Stimulated activated naive CD4-positive, alpha-beta T cell treated with Interleukin-2 at 50 U/mL for 16 hours (primary cell): ENCODE results near the gene KCTD11.

Experiments used
- DNase-seq: peaks from one replicate; lab custom pipeline; 2025; lab: John Stamatoyannopoulos, UW

KCTD11 gene

GRCh38 chr17:7351665-7352502 is at the start of gene KCTD11:
Gene KCTD11 (plus strand): TSS chr17:7352162.
- DNase-seq: peak; percentile 67

- DNase-seq: no peak
Observed at GRCh38 chr17:7304179-7304578, 47.8 kb upstream of the KCTD11 start.

DNA sequence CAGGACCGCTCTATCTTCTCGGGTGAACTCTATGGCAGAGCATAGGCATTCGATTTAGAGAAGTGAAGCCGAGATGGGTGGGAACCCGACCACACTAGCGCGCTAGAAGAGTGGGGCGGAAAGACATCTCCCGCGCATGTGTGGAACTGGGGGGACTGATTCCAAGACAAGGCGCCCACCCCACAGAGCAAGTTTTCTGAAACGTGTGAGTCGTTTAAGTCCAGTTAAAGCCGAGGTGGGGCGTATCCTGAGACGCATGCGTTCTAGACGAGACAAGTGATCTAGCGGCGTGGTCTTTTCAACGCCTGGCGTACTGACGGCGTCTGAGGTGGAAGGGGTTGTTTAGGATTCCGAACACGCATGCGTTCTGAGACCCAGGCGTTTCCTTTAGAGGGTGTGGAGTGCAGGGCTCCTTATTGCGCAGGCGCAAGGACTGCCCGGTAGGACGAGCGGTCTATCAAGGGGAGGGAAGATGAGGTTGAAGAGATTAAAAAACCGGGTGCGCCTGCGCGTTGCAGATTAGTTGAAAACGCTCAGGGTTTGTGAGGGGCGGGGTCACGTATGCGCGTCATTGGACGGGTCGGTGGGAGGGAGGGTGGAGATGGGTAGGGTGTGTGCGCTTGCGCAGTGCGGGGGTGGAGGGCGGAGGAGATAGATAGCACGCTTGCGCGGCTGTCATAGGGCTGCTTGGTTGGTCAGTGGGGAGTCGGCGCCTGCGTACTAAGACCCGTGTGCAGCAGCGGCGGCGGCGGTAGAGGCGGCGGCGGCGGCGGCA is 44.9 kb upstream of the KCTD11 start, which contains the start of gene EIF5A:
Gene EIF5A, plus strand, starts transcription at position 718 of the 775 bp plus-strand sequence. CDS start 2,008 bp downstream, outside the sequence.
- peak; percentile 100 for DNase-seq

- peak; percentile 45 for DNase-seq
Observed at GRCh38 chr17:7307686-7308624, 44.0 kb upstream of the KCTD11 start.

DNA sequence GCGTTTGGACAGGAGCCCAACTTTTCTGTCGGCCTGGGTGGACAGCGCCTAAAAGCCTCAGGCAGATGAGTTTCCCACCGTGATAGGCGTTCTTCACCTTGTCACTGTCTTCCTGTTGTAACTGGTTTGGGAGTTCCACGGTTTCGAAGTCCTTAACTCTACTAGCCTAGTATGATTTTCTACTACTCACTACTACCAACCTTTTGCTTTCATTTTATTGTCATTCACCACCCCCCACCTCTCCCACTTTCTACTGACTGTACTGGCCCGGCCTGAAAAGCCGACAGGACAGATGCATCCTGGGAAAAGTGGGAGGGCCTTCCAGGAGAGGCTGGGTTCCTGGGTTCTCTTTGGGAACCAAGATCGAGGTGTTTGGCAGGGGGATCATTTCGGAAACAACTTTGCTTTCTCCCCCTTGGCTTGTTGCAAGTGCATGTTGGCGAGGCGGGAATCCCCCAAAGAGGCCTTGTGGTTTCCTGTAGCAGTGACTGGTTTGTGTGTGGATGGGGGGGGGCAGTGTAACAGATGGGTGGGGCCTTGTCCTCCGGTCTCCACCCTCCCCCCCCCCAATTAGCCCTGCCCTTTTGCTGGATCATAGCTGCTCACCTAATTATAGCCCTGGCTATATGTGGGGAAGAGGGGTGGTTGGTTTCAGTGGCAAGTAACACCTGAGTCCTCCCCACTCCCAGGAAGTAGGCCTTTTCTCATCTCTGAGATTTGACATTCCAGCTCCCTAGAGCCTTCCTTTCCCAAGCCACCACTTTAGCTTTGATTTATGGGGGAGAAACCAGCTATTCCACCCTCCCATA is 43.1 kb upstream of the KCTD11 start:
- peak; percentile 90 for DNase-seq

GRCh38 chr17:7309628-7310027 is 42.3 kb upstream of the KCTD11 start:
- DNase-seq: no peak

DNA sequence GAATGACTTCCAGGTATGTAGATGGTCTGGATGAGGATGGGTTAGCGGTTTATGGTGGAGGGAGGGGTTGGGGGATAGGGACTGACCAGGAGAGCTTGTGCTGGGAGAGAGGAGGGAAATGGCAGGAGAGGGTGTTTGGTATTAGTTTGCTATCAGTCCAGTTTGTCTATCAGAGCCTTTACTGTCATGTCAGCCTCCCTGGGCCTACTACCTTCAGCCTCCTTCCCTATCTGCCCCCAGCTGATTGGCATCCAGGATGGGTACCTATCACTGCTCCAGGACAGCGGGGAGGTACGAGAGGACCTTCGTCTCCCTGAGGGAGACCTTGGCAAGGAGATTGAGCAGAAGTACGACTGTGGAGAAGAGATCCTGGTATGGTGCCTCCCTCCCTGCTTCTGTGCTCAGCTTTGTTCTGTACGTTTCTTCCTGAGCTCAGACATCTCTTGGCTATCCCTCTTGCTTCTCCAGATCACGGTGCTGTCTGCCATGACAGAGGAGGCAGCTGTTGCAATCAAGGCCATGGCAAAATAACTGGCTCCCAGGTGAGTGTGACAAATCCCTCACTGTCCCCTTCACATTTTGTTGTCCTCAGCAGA is 40.8 kb upstream of the KCTD11 start:
- DNase-seq: no peak

DNA sequence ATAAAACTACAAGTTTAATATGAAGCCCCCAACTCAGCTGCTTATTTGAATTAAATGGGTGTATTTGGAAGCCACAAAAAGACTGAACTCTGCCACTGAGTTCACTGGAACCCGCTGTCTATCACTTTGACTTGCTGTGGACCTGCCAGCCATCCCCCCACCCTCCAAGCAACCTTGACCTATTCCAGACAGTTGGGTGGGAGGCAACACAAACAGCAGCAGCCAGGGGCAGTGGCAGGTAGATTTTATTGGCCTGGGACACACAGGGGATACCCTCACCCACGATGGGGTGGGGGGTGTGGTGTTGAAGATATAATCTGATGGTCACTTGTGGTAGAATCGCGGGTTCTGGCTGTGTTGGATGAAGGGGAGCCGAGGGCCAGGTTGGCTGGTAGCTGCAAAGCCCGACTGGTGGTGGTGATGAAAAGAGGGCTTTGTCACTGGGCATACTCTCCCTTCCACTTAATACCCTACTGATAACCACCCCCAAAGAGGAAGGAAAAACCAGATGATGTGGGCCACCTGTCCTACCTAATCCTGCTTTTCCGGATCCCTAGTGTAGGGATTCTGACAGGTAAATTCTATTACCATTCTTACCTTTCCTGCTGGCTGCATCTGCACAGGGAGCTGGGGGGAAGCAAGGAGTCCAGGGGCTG is 39.4 kb upstream of the KCTD11 start:
- DNase-seq: no peak

DNA sequence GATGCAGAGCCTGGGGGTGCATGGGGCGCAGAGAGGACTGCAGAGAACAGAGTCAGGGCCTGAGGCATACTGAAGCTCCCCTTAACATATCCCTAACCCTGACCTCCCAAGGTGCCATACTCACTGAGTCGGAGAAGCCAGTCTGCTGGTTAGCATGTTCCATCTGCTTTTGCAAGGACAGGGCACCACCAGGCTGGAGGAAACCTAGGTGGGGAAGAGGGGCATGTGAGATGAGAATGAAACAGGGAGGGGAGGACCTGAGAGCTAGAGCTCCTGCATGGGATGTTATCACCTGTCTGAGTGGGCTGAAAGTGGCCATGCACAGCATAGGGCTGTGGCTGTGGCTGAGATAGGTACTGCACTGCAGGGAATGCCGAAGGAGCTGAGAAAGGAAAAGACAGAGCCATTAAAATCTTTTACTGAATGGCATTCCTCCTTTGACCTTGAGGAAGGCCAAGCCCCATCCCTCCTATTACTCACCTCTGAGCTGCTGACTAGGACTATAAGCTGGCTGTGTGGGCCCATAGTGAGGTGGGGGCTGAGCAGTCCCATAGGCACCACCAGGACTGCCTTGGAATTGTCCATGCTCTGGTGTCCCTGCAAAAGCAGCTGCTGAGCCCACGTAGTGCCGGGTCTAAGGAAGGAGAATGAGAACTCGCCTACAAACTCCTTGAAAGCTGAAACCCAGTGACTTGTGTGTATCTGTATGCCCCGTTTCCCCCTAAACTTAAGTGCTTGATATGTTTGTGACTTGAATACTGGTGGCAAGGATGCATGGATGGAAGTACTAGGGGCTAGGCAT is 38.7 kb upstream of the KCTD11 start:
- DNase-seq: no peak

- DNase-seq: no peak
Observed at GRCh38 chr17:7313890-7314718, 37.9 kb upstream of the KCTD11 start.

DNA sequence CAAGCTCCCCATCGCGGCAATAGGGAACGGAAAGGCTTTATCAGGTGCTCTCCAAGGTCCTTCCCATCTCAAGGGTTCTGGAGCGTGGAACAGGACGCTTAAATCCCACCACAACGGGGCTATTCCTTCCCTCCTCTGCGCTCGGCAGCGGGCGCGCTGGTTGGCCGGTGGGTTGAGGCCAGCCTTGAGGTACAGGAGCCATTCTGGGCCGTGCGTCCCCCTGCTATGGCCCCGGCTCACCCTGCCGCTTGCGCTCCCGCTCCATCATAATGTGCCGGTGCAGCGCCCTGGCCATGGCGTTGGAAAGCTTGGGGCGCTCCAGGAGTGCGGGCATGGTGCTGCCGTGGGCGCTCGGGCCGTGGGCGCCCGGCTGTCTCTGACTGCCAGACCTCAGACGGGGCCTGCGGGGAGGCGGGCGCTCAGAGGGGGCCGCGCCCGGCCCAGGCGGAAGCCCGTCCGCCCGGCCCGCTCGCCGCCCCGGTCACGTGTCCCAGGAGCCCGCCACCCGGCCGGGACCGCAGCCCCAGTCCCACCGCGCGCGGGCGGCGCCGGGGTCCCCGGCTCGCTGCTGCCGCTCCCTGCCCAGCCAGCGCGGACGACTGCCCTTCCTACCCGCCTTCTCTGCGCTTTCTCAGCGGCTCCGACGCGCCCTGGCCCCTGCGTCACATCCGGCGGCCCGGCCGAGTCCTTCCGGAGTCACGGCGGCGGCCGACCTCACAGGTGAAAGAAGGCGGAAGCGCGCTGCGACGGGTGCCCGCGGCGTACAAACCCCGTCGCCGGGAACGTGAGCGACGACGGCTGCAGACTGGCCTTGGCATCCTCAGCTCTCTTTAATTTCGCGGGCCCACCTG is 37.0 kb upstream of the KCTD11 start, which contains the start of gene GPS2:
Gene GPS2, minus strand, starts transcription at position 642 of the 851 bp plus-strand sequence. Its CDS starts 308 bp downstream, at position 334.
- DNase-seq: peak; percentile 90

GRCh38 chr17:7315570-7316235 is 36.3 kb upstream of the KCTD11 start:
- DNase-seq: no peak

DNA sequence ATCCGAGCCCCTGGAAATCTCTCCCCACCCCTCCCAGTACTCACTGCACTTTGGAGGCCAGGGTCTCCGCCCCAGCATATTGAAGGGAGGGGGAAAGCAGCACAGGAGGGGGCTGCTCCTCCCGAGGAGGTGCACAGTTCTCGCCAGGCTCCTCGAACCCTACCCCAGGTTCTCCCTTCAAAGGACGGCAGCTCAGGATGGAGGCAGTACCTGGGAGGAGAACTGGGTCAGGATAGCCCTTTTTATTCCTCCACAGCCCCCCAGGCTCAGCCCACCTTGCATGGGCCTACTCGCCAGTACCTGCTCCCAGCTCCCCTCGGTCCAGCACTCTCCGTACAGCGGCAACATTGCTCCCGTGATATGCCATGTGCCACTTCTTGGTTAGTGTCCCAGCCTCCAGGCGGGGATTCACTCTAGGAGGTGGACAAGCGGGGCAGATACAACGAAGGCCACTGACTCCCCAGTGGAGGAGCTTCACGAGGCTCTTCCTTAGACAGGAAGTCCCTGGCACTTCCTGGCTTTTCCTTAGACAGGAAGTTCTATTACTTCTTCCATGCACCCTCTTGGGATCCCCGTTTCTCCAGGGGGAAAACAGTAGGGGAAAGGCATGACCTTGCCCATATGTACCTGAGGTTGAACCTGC is 34.7 kb upstream of the KCTD11 start:
- no peak for DNase-seq

- no peak for DNase-seq
Observed at GRCh38 chr17:7318121-7318860, 33.7 kb upstream of the KCTD11 start.

DNA sequence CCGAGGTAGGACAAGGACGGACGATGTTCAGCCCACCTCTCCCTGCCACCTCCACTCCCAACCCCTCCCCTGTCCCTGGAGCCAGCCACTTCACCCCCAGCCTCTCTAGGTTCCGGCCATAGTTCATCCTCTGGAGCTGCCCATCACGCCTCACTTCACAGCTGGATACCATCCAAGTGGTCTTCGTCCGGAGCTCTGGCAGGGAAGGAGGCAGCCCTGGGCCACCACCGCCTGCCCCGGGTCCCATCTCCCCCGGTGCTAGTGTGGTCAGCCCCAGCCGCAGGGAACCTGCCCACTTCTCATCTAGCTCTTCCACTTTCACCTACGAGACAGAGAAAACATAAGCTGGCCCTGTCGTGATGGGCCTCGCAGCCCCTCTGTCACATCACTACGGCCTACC is 30.5 kb upstream of the KCTD11 start:
- DNase-seq: no peak
